PC-3 (cell line): ENCODE measurements around the gene ASCC3. TPM values are rescaled to one million over a fixed set of nuclear protein-coding genes. Genes with fewer than 3 reads are reported as not detected.

Experiments used
- ATAC-seq: fragments of 200-7000 bp; cut with Tn5 transposase; 2 replicates; pipeline ENCODE4 v1.9.1; 2020; ENCODE audit warnings: mild to moderate bottlenecking, moderate library complexity
- BruUV-seq: library from RNA; stranded (reverse); fragments of 400-500 nt; replicated peaks from 2 replicates; lab custom pipeline; 2021; lab: Mats Ljungman, UMichigan
- CTCF ChIA-PET: fragments of 300-600 bp; sonication (Branson Sonifier 250); formaldehyde crosslinking; loops from one replicate; lab custom pipeline; 2022; ENCODE audit warnings: antibody characterized with exemption; lab: Charles Lee
- POLR2A ChIA-PET: fragments of 300-600 bp; sonication (Branson Sonifier 250); formaldehyde crosslinking; loops from one replicate; lab custom pipeline; 2022; ENCODE audit warnings: antibody characterized with exemption; ENCODE audit not compliant: unreplicated experiment; lab: Charles Lee
- DNase-seq: peaks from one replicate; pipeline ENCODE4 v3.0.0-alpha.2; 2015
- H2AFZ ChIP-seq: fragments of 300-600 bp; sonication (generic); 2 replicates; pipeline ENCODE4 v1.6.0; 2016; ENCODE audit warnings: antibody characterized with exemption, low read length
- H3F3A ChIP-seq: fragments of 300-600 bp; sonication (generic); one replicate; pipeline ENCODE4 v1.6.0; 2017; ENCODE audit warnings: antibody characterized with exemption, low read length, control low read depth, mild to moderate bottlenecking; ENCODE audit not compliant: unreplicated experiment
- H3K27ac ChIP-seq: fragments of 300-600 bp; sonication (generic); 2 replicates; pipeline ENCODE4 v1.5.1; 2016; ENCODE audit warnings: mild to moderate bottlenecking, low read length
- H3K27me3 ChIP-seq: fragments of 300-600 bp; sonication (generic); 2 replicates; pipeline ENCODE4 v1.6.1; 2016; ENCODE audit warnings: low read length, mixed read lengths
- H3K36me3 ChIP-seq: fragments of 300-600 bp; sonication (generic); 2 replicates; pipeline ENCODE4 v1.6.1; 2016; ENCODE audit warnings: low read depth, mixed run types, low read length, mixed read lengths
- H3K4me1 ChIP-seq: fragments of 300-600 bp; sonication (generic); 2 replicates; pipeline ENCODE4 v1.5.1; 2016; ENCODE audit warnings: low read length; ENCODE audit not compliant: insufficient read depth
- H3K4me2 ChIP-seq: fragments of 300-600 bp; sonication (generic); 2 replicates; pipeline ENCODE4 v1.6.0; 2016; ENCODE audit warnings: low read length
- H3K4me3 ChIP-seq: fragments of 300-600 bp; sonication (generic); 2 replicates; pipeline ENCODE4 v1.5.1; 2016; ENCODE audit warnings: mild to moderate bottlenecking, low read length, mixed read lengths
- H3K79me2 ChIP-seq: fragments of 300-600 bp; sonication (generic); 2 replicates; pipeline ENCODE4 v1.6.1; 2017; ENCODE audit warnings: low read length, mixed read lengths
- H3K9ac ChIP-seq: fragments of 300-600 bp; sonication (generic); 2 replicates; pipeline ENCODE4 v1.6.0; 2016; ENCODE audit warnings: mild to moderate bottlenecking, low read length
- H3K9me2 ChIP-seq: fragments of 300-600 bp; sonication (generic); replicated peaks from 2 replicates; pipeline ENCODE4 v1.6.1; 2016; ENCODE audit warnings: mixed run types, low read length, mixed read lengths
- H3K9me3 ChIP-seq: fragments of 300-600 bp; sonication (generic); 2 replicates; pipeline ENCODE4 v1.6.1; 2016; ENCODE audit warnings: low read length, mixed read lengths
- H4K20me1 ChIP-seq: fragments of 300-600 bp; sonication (generic); 2 replicates; pipeline ENCODE4 v1.6.1; 2016; ENCODE audit warnings: low read length, mixed read lengths
- CTCF ChIP-seq: fragments of 300-600 bp; sonication (generic); conservative IDR thresholded peaks from 2 replicates; pipeline ENCODE4 v1.5.1; 2017; ENCODE audit warnings: antibody characterized with exemption, low read depth, mild to moderate bottlenecking, low read length
- EZH2 ChIP-seq: fragments of 300-600 bp; sonication (generic); IDR thresholded peaks from one replicate; pipeline ENCODE4 v1.6.1; 2017; ENCODE audit warnings: antibody characterized with exemption, mild to moderate bottlenecking, low read length; ENCODE audit not compliant: unreplicated experiment
- EZH2phosphoT487 ChIP-seq: fragments of 300-600 bp; sonication (generic); IDR thresholded peaks from 2 replicates; pipeline ENCODE4 v1.6.1; 2018; ENCODE audit warnings: mild to moderate bottlenecking, antibody characterized with exemption, low read length, borderline replicate concordance
- intact Hi-C: fragments of 100-400 bp; cut with micrococcal nuclease; formaldehyde crosslinking; loops from 2 replicates; pipeline ENCODE4 v1.9.0; 2023
- total RNA-seq: library from RNA; depleted of rRNA; stranded (reverse); fragments of >200 nt; gene quantifications from 2 replicates; pipeline ENCODE4 v1.2.3, GENCODE V29; 2014

Gene ASCC3
- total RNA-seq, 1 experiment from 2014 or later = 27.7 TPM

GRCh38 chr6:100924534-100925227 is 43.6 kb upstream of the ASCC3 start:
- TF ChIP-seq CTCF (no peak), EZH2 (no peak), EZH2phosphoT487 (no peak)
- H3K79me2 ChIP-seq = no peaks in the 10 kb centered on the region
- H3K36me3 ChIP-seq = no peaks in the 10 kb centered on the region
- H3K9me3 ChIP-seq = no peaks in the 10 kb centered on the region
- no peak for DNase-seq
- no peaks in the 10 kb centered on the region for H4K20me1 ChIP-seq
- H3K4me1 ChIP-seq = no peaks in the 10 kb centered on the region
- H2AFZ ChIP-seq = no peak overlapping the region
- no peaks in the 10 kb centered on the region for H3K27me3 ChIP-seq
- no peak overlapping the region for H3K9ac ChIP-seq
- intact Hi-C loops = no loop called here
- no peaks in the 10 kb centered on the region for H3K9me2 ChIP-seq
- H3K4me2 ChIP-seq = no peak overlapping the region
- no peak overlapping the region for H3K4me3 ChIP-seq
- CTCF ChIA-PET = no interaction called here
- POLR2A ChIA-PET = no interaction called here
- BruUV-seq = no TSS peak
- no peak overlapping the region for H3K27ac ChIP-seq
- ATAC-seq = no peak
- H3F3A ChIP-seq = no peaks in the 10 kb centered on the region

GRCh38 chr6:100923481-100924165 is 42.5 kb upstream of the ASCC3 start:
- H3K9me2 ChIP-seq = no peaks in the 10 kb centered on the region
- BruUV-seq = no TSS peak
- intact Hi-C loops = no loop called here
- DNase-seq (no peak), ATAC-seq (no peak)
- ChIA-PET CTCF (no interaction called here), POLR2A (no interaction called here)
- H4K20me1 ChIP-seq = no peaks in the 10 kb centered on the region
- H3K79me2 ChIP-seq = no peaks in the 10 kb centered on the region
- H3F3A ChIP-seq = no peaks in the 10 kb centered on the region
- H3K36me3 ChIP-seq = no peaks in the 10 kb centered on the region
- H3K9ac ChIP-seq = no peak overlapping the region
- H3K4me1 ChIP-seq = no peaks in the 10 kb centered on the region
- H3K27me3 ChIP-seq = no peaks in the 10 kb centered on the region
- TF ChIP-seq EZH2phosphoT487 = no peak
- TF ChIP-seq EZH2 = no peak
- no peak for TF ChIP-seq CTCF
- no peaks in the 10 kb centered on the region for H3K9me3 ChIP-seq
- no peak overlapping the region for H3K4me3 ChIP-seq
- no peak overlapping the region for H3K4me2 ChIP-seq
- no peak overlapping the region for H3K27ac ChIP-seq
- H2AFZ ChIP-seq = no peak overlapping the region

- no TSS peak for BruUV-seq
- Histone ChIP-seq H3K4me1 (no peaks in the 10 kb centered on the region), H3K9me2 (no peaks in the 10 kb centered on the region), H4K20me1 (no peaks in the 10 kb centered on the region), H3K9me3 (no peaks in the 10 kb centered on the region), H3K36me3 (no peaks in the 10 kb centered on the region), H2AFZ (no peak overlapping the region), H3K4me3 (no peak overlapping the region), H3K4me2 (no peak overlapping the region), H3K27ac (no peak overlapping the region), H3F3A (no peaks in the 10 kb centered on the region), H3K27me3 (no peaks in the 10 kb centered on the region), H3K9ac (no peak overlapping the region), H3K79me2 (no peaks in the 10 kb centered on the region)
- ChIA-PET CTCF (no interaction called here), POLR2A (no interaction called here)
- TF ChIP-seq EZH2 (no peak), EZH2phosphoT487 (no peak), CTCF (no peak)
- intact Hi-C loops = no loop called here
- ATAC-seq (no peak), DNase-seq (no peak)
Measured at GRCh38 chr6:100920028-100920605, 39.0 kb upstream of the ASCC3 start.
